DOHH2 (cell line): ENCODE measurements around the gene CASP7.

Source experiments
- H3F3A ChIP-seq: fragments of 200-600 bp; sonication (generic), shearing (Covaris generic); 2 replicates; pipeline ENCODE4 v1.6.0; 2016; ENCODE audit warnings: antibody characterized with exemption, mild to moderate bottlenecking; ENCODE audit not compliant: control insufficient read depth, insufficient read depth
- H3K27ac ChIP-seq: fragments of 200-600 bp; sonication (generic); 2 replicates; pipeline ENCODE4 v1.5.1; 2014; ENCODE audit warnings: low read depth, mild to moderate bottlenecking, low read length, moderate library complexity
- H3K27me3 ChIP-seq: fragments of 200-600 bp; sonication (generic); 2 replicates; pipeline ENCODE4 v1.6.1; 2014; ENCODE audit warnings: mild to moderate bottlenecking, low read length, mixed read lengths; ENCODE audit not compliant: control insufficient read depth
- H3K36me3 ChIP-seq: fragments of 200-600 bp; sonication (generic); 2 replicates; pipeline ENCODE4 v1.6.1; 2014; ENCODE audit warnings: mild to moderate bottlenecking, low read length, moderate library complexity, mixed read lengths; ENCODE audit not compliant: control insufficient read depth
- H3K4me1 ChIP-seq: fragments of 200-600 bp; sonication (generic); 2 replicates; pipeline ENCODE4 v1.6.1; 2014; ENCODE audit warnings: mild to moderate bottlenecking, low read length, mixed read lengths; ENCODE audit not compliant: control insufficient read depth
- H3K4me2 ChIP-seq: fragments of 200-600 bp; sonication (generic); 2 replicates; pipeline ENCODE4 v1.6.0; 2014; ENCODE audit warnings: mild to moderate bottlenecking, low read length, moderate library complexity
- H3K4me3 ChIP-seq: fragments of 200-600 bp; sonication (generic); 2 replicates; pipeline ENCODE4 v1.5.1; 2014; ENCODE audit warnings: mild to moderate bottlenecking, low read length, mixed read lengths
- H3K79me2 ChIP-seq: fragments of 200-600 bp; sonication (generic); 2 replicates; pipeline ENCODE4 v1.6.1; 2014; ENCODE audit warnings: mild to moderate bottlenecking, low read length, mixed read lengths; ENCODE audit not compliant: control insufficient read depth
- H3K9me2 ChIP-seq: fragments of 200-600 bp; sonication (generic); replicated peaks from 2 replicates; pipeline ENCODE4 v1.6.1; 2014; ENCODE audit warnings: mild to moderate bottlenecking, low read length, mixed read lengths; ENCODE audit not compliant: control insufficient read depth
- H3K9me3 ChIP-seq: fragments of 200-600 bp; sonication (generic); 2 replicates; pipeline ENCODE4 v1.6.1; 2014; ENCODE audit warnings: antibody characterized with exemption, low read length, mixed read lengths; ENCODE audit not compliant: control insufficient read depth, insufficient read depth
- H4K20me1 ChIP-seq: fragments of 200-600 bp; sonication (generic); 2 replicates; pipeline ENCODE4 v1.6.0; 2014; ENCODE audit warnings: low read depth, mild to moderate bottlenecking, antibody characterized with exemption, low read length, moderate library complexity; ENCODE audit not compliant: control insufficient read depth, insufficient read depth
- EZH2phosphoT487 ChIP-seq: fragments of 200-600 bp; sonication (generic); IDR thresholded peaks from 2 replicates; pipeline ENCODE4 v1.6.1; 2017; ENCODE audit warnings: borderline replicate concordance, mild to moderate bottlenecking, antibody characterized with exemption, low read length, moderate library complexity, mixed read lengths
- TF ChIP-seq, protein P1 (sequence below): fragments of 200-600 bp; sonication (generic); IDR thresholded peaks from one replicate; pipeline ENCODE4 v1.5.1; 2014; ENCODE audit warnings: antibody characterized with exemption, mild to moderate bottlenecking, low read depth, low read length; ENCODE audit not compliant: poor library complexity, severe bottlenecking

CASP7 gene

DNA sequence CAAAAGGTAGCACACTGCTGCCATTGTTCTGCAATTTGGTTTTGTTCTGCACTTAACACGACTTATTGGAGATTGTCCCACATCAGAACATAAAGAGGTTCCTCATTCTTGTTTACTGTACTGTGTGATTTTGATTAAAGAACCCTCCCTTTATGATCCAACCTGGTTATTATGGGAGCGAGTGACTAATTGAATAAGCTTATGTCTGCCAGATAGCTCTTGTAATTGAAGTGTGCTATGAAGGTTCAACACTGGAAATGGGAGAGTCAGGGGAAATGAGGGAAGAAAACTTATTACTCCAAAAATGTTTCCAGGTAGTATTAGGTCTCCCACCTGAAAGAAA is 33.9 kb downstream of the CASP7 start:
- Histone ChIP-seq H3K4me1 (peaks cover 14% of the 10 kb centered on the region), H3K27ac (no peak overlapping the region), H3K4me2 (no peak overlapping the region), H3K36me3 (no peaks in the 10 kb centered on the region), H3K9me3 (no peaks in the 10 kb centered on the region; the same call in 1 of the 2 replicates), H3K4me3 (no peak overlapping the region), H3K79me2 (no peaks in the 10 kb centered on the region), H4K20me1 (no peaks in the 10 kb centered on the region), H3K27me3 (no peaks in the 10 kb centered on the region), H3K9me2 (no peaks in the 10 kb centered on the region), H3F3A (no peaks in the 10 kb centered on the region)
- TF ChIP-seq, protein P1, sequence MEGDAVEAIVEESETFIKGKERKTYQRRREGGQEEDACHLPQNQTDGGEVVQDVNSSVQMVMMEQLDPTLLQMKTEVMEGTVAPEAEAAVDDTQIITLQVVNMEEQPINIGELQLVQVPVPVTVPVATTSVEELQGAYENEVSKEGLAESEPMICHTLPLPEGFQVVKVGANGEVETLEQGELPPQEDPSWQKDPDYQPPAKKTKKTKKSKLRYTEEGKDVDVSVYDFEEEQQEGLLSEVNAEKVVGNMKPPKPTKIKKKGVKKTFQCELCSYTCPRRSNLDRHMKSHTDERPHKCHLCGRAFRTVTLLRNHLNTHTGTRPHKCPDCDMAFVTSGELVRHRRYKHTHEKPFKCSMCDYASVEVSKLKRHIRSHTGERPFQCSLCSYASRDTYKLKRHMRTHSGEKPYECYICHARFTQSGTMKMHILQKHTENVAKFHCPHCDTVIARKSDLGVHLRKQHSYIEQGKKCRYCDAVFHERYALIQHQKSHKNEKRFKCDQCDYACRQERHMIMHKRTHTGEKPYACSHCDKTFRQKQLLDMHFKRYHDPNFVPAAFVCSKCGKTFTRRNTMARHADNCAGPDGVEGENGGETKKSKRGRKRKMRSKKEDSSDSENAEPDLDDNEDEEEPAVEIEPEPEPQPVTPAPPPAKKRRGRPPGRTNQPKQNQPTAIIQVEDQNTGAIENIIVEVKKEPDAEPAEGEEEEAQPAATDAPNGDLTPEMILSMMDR = no peak
- no peak for TF ChIP-seq EZH2phosphoT487

DNA sequence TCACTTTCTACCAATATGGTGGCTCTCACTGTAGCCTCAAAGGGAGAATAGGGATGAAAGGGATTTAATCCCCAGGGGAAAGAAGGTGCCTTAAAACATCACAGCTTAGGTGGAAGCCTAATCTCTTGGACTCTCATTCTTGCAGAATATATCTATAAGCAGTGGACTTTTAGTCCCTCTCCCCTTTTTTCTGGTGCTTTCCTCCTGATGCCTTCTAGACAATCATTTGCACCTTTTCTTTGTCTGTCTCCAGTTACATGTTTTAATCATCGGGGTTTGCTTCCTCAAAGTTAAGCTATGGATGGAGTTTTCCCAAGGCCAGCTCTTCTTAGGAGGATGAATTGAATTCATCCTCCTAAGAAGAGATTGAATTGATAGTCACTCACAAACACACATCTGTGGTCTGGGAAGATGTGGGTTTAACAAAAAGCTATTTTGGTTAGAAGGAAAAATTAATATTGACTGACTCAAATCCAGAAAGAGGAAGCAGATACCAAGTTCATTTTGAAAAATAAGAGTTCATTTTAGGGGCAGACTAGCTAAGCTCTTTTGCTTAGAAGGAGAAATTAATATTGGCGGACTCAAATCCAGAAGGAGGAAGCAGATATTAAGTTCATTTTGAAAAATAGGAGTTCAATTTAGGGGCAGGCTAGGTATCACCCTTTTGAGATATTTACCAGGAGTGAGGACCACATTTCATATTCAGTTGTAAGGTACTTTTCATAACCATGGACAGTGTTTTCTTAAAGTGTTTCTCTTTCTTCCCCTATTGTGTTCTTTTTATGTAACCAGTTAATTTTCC is 36.6 kb downstream of the CASP7 start:
- Histone ChIP-seq H3F3A (no peaks in the 10 kb centered on the region), H3K9me3 (no peaks in the 10 kb centered on the region; the same call in 1 of the 2 replicates), H4K20me1 (no peaks in the 10 kb centered on the region), H3K27me3 (no peaks in the 10 kb centered on the region), H3K4me2 (no peak overlapping the region), H3K9me2 (no peaks in the 10 kb centered on the region), H3K79me2 (no peaks in the 10 kb centered on the region), H3K36me3 (no peaks in the 10 kb centered on the region), H3K27ac (no peak overlapping the region), H3K4me3 (no peak overlapping the region), H3K4me1 (peaks cover 14% of the 10 kb centered on the region)
- TF ChIP-seq, protein P1 = no peak
- TF ChIP-seq EZH2phosphoT487 = no peak

- Histone ChIP-seq H3K36me3 (no peaks in the 10 kb centered on the region), H3K27me3 (no peaks in the 10 kb centered on the region), H3F3A (no peaks in the 10 kb centered on the region), H3K79me2 (no peaks in the 10 kb centered on the region), H3K4me2 (no peak overlapping the region), H3K4me3 (no peak overlapping the region), H3K27ac (no peak overlapping the region), H4K20me1 (no peaks in the 10 kb centered on the region), H3K9me2 (no peaks in the 10 kb centered on the region), H3K4me1 (peaks cover 9% of the 10 kb centered on the region), H3K9me3 (no peaks in the 10 kb centered on the region)
- TF ChIP-seq, protein P1 = no peak
- no peak for TF ChIP-seq EZH2phosphoT487
These were observed 39.5 kb downstream of the CASP7 start for GRCh38 chr10:113718969-113719822.
